H9 (cell line): ENCODE data around the gene GPLD1. TPM values are rescaled to one million over a fixed set of nuclear protein-coding genes. Genes with fewer than 3 reads are reported as not detected.

Source experiments
- DNase-seq: peaks from one replicate; pipeline ENCODE4 v3.0.0-alpha.2; 2017
- H2AFZ ChIP-seq: one replicate; pipeline ENCODE4 v1.6.1; 2013; ENCODE audit warnings: mild to moderate bottlenecking, low read length, control low read depth, moderate library complexity
- H2AK5ac ChIP-seq: 2 replicates; pipeline ENCODE4 v1.6.1; 2013; ENCODE audit warnings: low read length, control low read depth, mixed read lengths; ENCODE audit not compliant: insufficient read length
- H2BK120ac ChIP-seq: one replicate; pipeline ENCODE4 v1.6.1; 2013; ENCODE audit warnings: low read depth, mild to moderate bottlenecking, low read length, control low read depth, inconsistent platforms; ENCODE audit not compliant: poor library complexity, severe bottlenecking
- H2BK12ac ChIP-seq: 2 replicates; pipeline ENCODE4 v1.6.1; 2013; ENCODE audit warnings: low read length, control low read depth, mixed read lengths, low read depth; ENCODE audit not compliant: insufficient read length
- H2BK15ac ChIP-seq: 2 replicates; pipeline ENCODE4 v1.6.1; 2013; ENCODE audit warnings: low read depth, low read length, control low read depth
- H2BK20ac ChIP-seq: one replicate; pipeline ENCODE4 v1.6.1; 2013; ENCODE audit warnings: low read depth, mild to moderate bottlenecking, low read length, control low read depth, inconsistent platforms; ENCODE audit not compliant: poor library complexity, severe bottlenecking
- H2BK5ac ChIP-seq: 2 replicates; pipeline ENCODE4 v1.6.1; 2013; ENCODE audit warnings: low read length, control low read depth, mixed read lengths; ENCODE audit not compliant: insufficient read length
- H3K14ac ChIP-seq: 2 replicates; pipeline ENCODE4 v1.6.1; 2013; ENCODE audit warnings: low read length, control low read depth; ENCODE audit not compliant: insufficient read depth
- H3K18ac ChIP-seq: 2 replicates; pipeline ENCODE4 v1.6.1; 2013; ENCODE audit warnings: low read depth, mild to moderate bottlenecking, mixed read lengths, low read length, control low read depth; ENCODE audit not compliant: insufficient read length
- H3K23ac ChIP-seq: 2 replicates; pipeline ENCODE4 v1.6.1; 2013; ENCODE audit warnings: low read length, control low read depth, mixed read lengths, low read depth; ENCODE audit not compliant: insufficient read length
- H3K23me2 ChIP-seq: 2 replicates; pipeline ENCODE4 v1.6.1; 2013; ENCODE audit warnings: low read depth, mild to moderate bottlenecking, mixed read lengths, low read length, control low read depth; ENCODE audit not compliant: insufficient read length, poor library complexity, severe bottlenecking
- H3K27ac ChIP-seq: 2 replicates; pipeline ENCODE4 v1.5.1; 2013; ENCODE audit warnings: low read length, control low read depth, mixed read lengths, low read depth; ENCODE audit not compliant: insufficient read length
- H3K27me3 ChIP-seq: 2 replicates; pipeline ENCODE4 v1.6.1; 2013; ENCODE audit warnings: low read length, control low read depth, inconsistent platforms; ENCODE audit not compliant: insufficient read depth
- H3K4ac ChIP-seq: 2 replicates; pipeline ENCODE4 v1.6.1; 2013; ENCODE audit warnings: low read depth, mild to moderate bottlenecking, control low read depth, inconsistent platforms, low read length, moderate library complexity
- H3K4me1 ChIP-seq: 2 replicates; pipeline ENCODE4 v1.6.1; 2013; ENCODE audit warnings: low read length, control low read depth, inconsistent platforms; ENCODE audit not compliant: insufficient read depth
- H3K4me2 ChIP-seq: 2 replicates; pipeline ENCODE4 v1.6.1; 2013; ENCODE audit warnings: low read length, control low read depth, mixed read lengths; ENCODE audit not compliant: insufficient read length, insufficient read depth
- H3K56ac ChIP-seq: 2 replicates; pipeline ENCODE4 v1.6.1; 2013; ENCODE audit warnings: low read depth, mild to moderate bottlenecking, mixed read lengths, low read length, control low read depth; ENCODE audit not compliant: insufficient read length
- H3K79me1 ChIP-seq: 2 replicates; pipeline ENCODE4 v1.6.1; 2013; ENCODE audit warnings: low read depth, mild to moderate bottlenecking, moderate library complexity, low read length, control low read depth, inconsistent platforms; ENCODE audit not compliant: insufficient read depth, poor library complexity, severe bottlenecking
- H3K79me2 ChIP-seq: 2 replicates; pipeline ENCODE4 v1.6.1; 2013; ENCODE audit warnings: low read length, control low read depth, inconsistent platforms; ENCODE audit not compliant: insufficient read depth
- H3K9ac ChIP-seq: 2 replicates; pipeline ENCODE4 v1.6.1; 2013; ENCODE audit warnings: low read length, control low read depth, mixed read lengths; ENCODE audit not compliant: insufficient read length; ENCODE audit errors: extremely low read depth
- H3K9me3 ChIP-seq: one replicate; pipeline ENCODE4 v1.6.1; 2013; ENCODE audit warnings: low read depth, low read length, inconsistent platforms; ENCODE audit not compliant: control insufficient read depth
- H3T11ph ChIP-seq: one replicate; pipeline ENCODE4 v1.6.1; 2013; ENCODE audit warnings: mild to moderate bottlenecking, low read length, control low read depth, inconsistent platforms
- H4K20me1 ChIP-seq: one replicate; pipeline ENCODE4 v1.6.1; 2013; ENCODE audit not compliant: control insufficient read depth, insufficient read length, insufficient read depth
- H4K5ac ChIP-seq: 2 replicates; pipeline ENCODE4 v1.6.1; 2013; ENCODE audit warnings: low read depth, mild to moderate bottlenecking, mixed read lengths, low read length, control low read depth; ENCODE audit not compliant: insufficient read length
- H4K8ac ChIP-seq: replicated peaks from 2 replicates; pipeline ENCODE4 v1.6.1; 2013; ENCODE audit warnings: low read length, control low read depth, mixed read lengths, low read depth; ENCODE audit not compliant: insufficient read length
- H4K91ac ChIP-seq: 2 replicates; pipeline ENCODE4 v1.6.1; 2013; ENCODE audit warnings: low read depth, mild to moderate bottlenecking, moderate library complexity, mixed read lengths, low read length, control low read depth; ENCODE audit not compliant: insufficient read length
- H3K27ac Mint-ChIP-seq, 3 experiments: 2 replicates in 2 of 3; 3 replicates in 1 of 3; pipeline ENCODE4 v1.8.0; 2020 to 2021; ENCODE audit warnings: mixed read lengths in 3 of 3, mild to moderate bottlenecking in 1 of 3, moderate library complexity in 1 of 3
- H3K27me3 Mint-ChIP-seq: 2 replicates; pipeline ENCODE4 v1.8.0; 2021; ENCODE audit warnings: low read depth, mild to moderate bottlenecking, moderate library complexity, mixed read lengths
- H3K36me3 Mint-ChIP-seq, 3 experiments: 2 replicates in 2 of 3; 3 replicates in 1 of 3; pipeline ENCODE4 v1.8.0; 2020 to 2021; ENCODE audit warnings: low read depth in 3 of 3, mixed read lengths in 3 of 3; ENCODE audit not compliant: insufficient read depth in 1 of 3
- H3K4me1 Mint-ChIP-seq, 2 experiments: 2 replicates each; pipeline ENCODE4 v1.8.0; 2020; ENCODE audit warnings: mixed read lengths in 2 of 2
- H3K4me3 Mint-ChIP-seq, 2 experiments: 2 replicates in 1 of 2; 3 replicates in 1 of 2; pipeline ENCODE4 v1.8.0; 2020 to 2021; ENCODE audit warnings: mild to moderate bottlenecking in 2 of 2, mixed read lengths in 2 of 2, moderate library complexity in 1 of 2
- H3K9me3 Mint-ChIP-seq, 2 experiments: 2 replicates in 1 of 2; 3 replicates in 1 of 2; pipeline ENCODE4 v1.8.0; 2020; ENCODE audit warnings: mild to moderate bottlenecking in 2 of 2, mixed read lengths in 2 of 2, moderate library complexity in 1 of 2
- CTCF ChIP-seq: fragments of 200-600 bp; sonication (generic); conservative IDR thresholded peaks from 3 replicates; pipeline ENCODE4 v1.8.0; 2021; ENCODE audit warnings: antibody characterized with exemption, mild to moderate bottlenecking
- WGBS: extraction: QIAGEN DNeasy Blood & Tissue Kit; methylation state at CpG from one replicate; pipeline ENCODE4 v1.1.7; 2013; ENCODE audit warnings: missing lambda C conversion rate, low lambda C conversion rate, mixed read lengths; ENCODE audit not compliant: insufficient read length; ENCODE audit errors: extremely low coverage; 5-methylcytosine and 5-hydroxymethylcytosine counted together
- total RNA-seq: library from RNA; stranded (reverse); gene quantifications from 2 replicates; pipeline ENCODE4 v1.2.1, GENCODE V29; 2021

The GPLD1 gene
- total RNA-seq, 1 experiment from 2014 or later: 8.0 TPM

GRCh38 chr6:24394061-24394779, 95.2 kb downstream of the GPLD1 start:
- Histone ChIP-seq H2AK5ac (no peak overlapping the region), H3K14ac (no peak overlapping the region), H2BK20ac (no peak overlapping the region), H3K18ac (no peak overlapping the region), H2AFZ (no peak overlapping the region), H4K20me1 (no peaks in the 10 kb centered on the region), H2BK12ac (no peak overlapping the region), H3K79me2 (no peaks in the 10 kb centered on the region), H3K4ac (no peak overlapping the region), H2BK5ac (no peak overlapping the region), H3K23me2 (no peaks in the 10 kb centered on the region), H3K56ac (no peak overlapping the region), H3K4me2 (no peak overlapping the region), H3K23ac (no peak overlapping the region), H3K27ac (no peak overlapping the region), H4K5ac (no peak overlapping the region), H4K91ac (no peak overlapping the region), H3K9ac (no peak overlapping the region), H3K27me3 (no peaks in the 10 kb centered on the region), H3K9me3 (peaks cover 17% of the 10 kb centered on the region), H2BK15ac (no peak overlapping the region), H3K79me1 (no peaks in the 10 kb centered on the region), H3K4me1 (peaks cover under 1% of the 10 kb centered on the region; the same call in 1 of the 2 replicates), H3T11ph (no peak overlapping the region), H4K8ac (no peak overlapping the region), H2BK120ac (no peak overlapping the region)
- Mint-ChIP-seq H3K4me3 (no peak overlapping the region), H3K36me3 (peaks cover 16 to 27% (median 20%) of the 10 kb centered on the region in 3 experiments), H3K27me3 (no peaks in the 10 kb centered on the region), H3K27ac (no peak overlapping the region; a peak in 1 of 7 replicates), H3K4me1 (peaks cover 4 to 12% of the 10 kb centered on the region in 2 experiments), H3K9me3 (peaks cover 22 to 24% of the 10 kb centered on the region in 2 experiments)
- no CpG with 5 or more reads among the region's 2 CpGs for WGBS
- TF ChIP-seq CTCF: no peak
- no peak for DNase-seq
